B cell (primary cell): Measurements from ENCODE around the gene PIK3CD.

ENCODE experiments used
- EZH2 ChIP-seq: IDR thresholded peaks from 2 replicates; pipeline ENCODE4 v1.6.1; 2012; ENCODE audit warnings: borderline replicate concordance, low read depth, mild to moderate bottlenecking, moderate library complexity, low read length; ENCODE audit not compliant: insufficient read depth, poor library complexity, severe bottlenecking
- TF ChIP-seq, protein P1 (sequence below): fragments of 200-600 bp; IDR thresholded peaks from one replicate; pipeline ENCODE4 v1.8.0; 2022; ENCODE audit warnings: antibody characterized with exemption, mild to moderate bottlenecking

DNA sequence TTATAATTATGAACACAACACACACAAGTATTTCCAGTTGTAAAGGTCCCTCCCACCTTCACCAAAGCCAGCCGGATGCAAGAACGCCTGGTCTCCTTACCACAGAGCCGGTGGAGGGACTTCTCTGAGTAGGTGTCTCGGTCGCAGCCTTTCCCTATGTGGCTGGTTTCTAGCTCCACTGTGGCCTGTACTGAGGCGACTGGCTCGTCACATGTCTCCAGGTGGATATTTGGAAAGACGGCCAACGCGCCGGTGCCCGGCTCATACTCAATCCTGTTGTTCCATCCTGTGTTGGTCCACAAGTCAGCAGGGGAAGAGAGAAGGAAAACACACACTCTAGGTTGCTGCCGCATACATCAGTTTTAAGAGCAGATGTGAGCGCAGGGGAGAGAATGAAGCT is 97.8 kb downstream of the PIK3CD start:
- TF ChIP-seq, protein P1, sequence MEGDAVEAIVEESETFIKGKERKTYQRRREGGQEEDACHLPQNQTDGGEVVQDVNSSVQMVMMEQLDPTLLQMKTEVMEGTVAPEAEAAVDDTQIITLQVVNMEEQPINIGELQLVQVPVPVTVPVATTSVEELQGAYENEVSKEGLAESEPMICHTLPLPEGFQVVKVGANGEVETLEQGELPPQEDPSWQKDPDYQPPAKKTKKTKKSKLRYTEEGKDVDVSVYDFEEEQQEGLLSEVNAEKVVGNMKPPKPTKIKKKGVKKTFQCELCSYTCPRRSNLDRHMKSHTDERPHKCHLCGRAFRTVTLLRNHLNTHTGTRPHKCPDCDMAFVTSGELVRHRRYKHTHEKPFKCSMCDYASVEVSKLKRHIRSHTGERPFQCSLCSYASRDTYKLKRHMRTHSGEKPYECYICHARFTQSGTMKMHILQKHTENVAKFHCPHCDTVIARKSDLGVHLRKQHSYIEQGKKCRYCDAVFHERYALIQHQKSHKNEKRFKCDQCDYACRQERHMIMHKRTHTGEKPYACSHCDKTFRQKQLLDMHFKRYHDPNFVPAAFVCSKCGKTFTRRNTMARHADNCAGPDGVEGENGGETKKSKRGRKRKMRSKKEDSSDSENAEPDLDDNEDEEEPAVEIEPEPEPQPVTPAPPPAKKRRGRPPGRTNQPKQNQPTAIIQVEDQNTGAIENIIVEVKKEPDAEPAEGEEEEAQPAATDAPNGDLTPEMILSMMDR, result no peak
- TF ChIP-seq EZH2, result no peak
